ENCODE results near the gene FAM168B.

The FAM168B gene

GRCh38 chr2:131054488-131054887 is 38.8 kb downstream of the FAM168B start:
- no peak for DNase-seq

- DNase-seq: no peak
Measured at GRCh38 chr2:131052741-131053263, 40.5 kb downstream of the FAM168B start.

GRCh38 chr2:131050896-131051295 is 42.4 kb downstream of the FAM168B start:
- DNase-seq: no peak

DNA sequence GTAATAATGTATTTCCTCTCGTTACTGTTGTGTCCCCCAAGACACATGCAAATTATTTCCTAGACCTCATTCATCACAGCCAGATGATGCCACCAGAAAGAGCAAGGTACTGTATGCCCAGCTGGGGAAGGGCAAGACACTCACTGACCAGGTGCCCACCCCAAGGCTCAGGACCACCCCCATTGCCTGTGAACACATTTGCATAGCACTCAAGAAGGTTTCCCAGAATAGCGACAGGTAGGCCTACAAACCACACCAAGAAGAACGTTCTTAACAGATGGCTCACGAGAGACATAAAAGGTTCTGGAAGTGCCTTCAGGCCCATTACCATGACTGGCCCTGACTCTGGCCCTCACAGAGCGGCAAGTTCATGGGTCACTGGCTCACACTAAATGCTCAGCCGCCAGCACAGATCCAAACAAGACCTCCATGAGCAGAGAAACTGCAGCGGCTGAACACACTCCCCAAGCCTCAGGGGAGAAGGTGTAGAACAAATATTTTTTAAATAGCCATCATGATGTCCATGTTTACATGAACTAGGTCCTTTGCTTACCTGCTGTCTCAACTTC is 44.0 kb downstream of the FAM168B start:
- DNase-seq: no peak

DNA sequence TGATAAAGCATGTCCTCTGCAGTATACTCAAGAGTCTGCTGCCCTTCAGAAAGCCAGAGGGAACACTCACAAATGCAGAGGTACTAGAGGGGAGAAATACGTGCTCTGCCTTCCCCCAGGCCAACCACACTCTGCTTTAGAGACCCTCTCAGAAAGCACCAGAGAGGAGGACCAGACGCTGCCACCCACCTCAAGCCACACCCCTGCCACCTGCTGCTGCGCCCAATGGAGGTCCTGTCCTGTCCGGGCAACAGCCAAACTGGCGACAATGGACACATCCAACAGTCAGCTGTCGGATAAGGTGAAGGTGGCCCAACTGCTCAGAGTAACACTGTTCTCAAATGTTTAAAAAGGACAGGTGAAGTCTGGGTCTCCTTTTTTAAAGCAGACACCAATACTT is 44.6 kb downstream of the FAM168B start:
- DNase-seq: no peak

GRCh38 chr2:131047920-131048560 is 45.2 kb downstream of the FAM168B start:
- no peak for DNase-seq

- no peak for DNase-seq
Measured at GRCh38 chr2:131046918-131047652, 46.2 kb downstream of the FAM168B start.

DNA sequence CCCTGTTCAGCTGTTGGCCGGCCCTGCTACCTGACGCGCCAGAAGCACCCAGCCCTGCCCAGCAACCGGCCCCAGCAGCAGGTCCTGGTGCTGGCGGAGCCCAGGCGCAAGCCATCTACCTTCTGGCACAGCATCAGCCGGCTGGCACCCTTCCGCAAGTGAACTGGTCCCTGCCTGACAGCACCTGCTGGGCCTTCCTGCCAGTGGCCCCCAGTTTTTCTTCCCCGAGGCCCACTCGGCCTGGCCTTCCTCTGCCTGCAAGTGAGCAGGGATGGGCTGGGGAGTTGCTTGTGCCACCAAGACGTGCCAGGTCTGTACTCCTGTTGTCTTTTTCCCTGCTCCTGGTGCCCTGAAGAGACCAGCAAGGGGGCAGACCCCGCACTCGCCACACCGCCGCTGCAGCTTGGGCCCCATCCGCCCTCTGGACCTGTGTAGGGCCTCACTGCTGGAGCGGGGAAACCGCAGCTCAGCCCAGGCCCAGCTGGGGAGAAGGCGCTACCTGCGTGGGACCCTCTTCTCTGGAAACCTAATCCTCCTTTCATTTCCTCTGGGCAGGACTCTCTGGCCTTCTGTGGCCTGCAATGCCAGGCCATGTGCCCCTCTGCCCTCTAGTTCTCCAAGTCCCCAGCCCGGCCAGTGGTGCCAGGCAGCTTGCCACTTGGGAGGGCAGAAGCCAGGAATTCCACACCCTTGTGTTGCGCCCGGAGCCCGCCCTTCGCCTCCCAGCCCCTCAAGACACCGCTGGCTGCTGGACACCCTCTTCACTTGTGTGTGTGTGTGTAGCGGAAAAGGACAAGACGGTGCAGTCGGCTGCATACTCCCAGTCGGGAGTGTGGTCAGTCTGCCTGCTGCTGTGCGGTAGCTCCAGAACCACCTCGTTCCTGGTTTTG is 47.0 kb downstream of the FAM168B start:
- DNase-seq: no peak

DNA sequence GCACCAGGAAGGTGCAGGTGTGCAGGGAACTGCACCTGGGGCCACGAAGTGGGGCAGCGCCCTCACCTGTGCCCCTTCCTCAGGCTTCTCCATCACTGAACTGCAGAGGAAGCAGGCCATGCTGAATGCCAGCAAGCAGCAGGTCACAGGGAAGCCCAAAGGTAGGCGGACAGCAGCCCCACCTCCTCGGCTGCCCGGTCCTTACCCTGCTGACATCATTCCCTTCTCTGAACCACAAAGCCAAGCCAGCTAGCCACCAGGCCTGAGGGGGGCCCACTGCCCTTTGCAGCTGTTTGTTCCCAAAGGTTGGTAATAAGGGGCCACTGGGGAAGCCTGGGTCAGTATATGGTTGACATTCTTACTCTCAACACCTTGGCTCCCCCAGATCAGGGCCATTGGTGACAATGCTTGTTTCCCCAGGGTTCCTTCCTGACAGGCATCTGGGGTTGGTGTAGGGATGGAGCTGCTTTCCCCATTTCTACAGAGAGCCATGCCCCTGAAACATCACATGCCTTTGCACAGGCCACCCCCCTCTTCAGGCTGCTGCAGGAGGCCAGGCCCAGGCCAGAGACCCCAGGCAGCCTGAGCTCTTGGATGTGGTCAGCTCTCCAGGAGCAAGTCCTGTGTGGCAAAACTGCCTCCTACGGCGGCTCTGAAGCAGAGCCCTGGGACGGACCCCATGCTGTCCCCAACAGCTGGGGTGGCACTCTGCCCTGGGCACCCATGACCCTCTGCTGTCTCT is 47.8 kb downstream of the FAM168B start:
- DNase-seq: no peak

GRCh38 chr2:131044757-131045150 is 48.5 kb downstream of the FAM168B start:
- DNase-seq: no peak

DNA sequence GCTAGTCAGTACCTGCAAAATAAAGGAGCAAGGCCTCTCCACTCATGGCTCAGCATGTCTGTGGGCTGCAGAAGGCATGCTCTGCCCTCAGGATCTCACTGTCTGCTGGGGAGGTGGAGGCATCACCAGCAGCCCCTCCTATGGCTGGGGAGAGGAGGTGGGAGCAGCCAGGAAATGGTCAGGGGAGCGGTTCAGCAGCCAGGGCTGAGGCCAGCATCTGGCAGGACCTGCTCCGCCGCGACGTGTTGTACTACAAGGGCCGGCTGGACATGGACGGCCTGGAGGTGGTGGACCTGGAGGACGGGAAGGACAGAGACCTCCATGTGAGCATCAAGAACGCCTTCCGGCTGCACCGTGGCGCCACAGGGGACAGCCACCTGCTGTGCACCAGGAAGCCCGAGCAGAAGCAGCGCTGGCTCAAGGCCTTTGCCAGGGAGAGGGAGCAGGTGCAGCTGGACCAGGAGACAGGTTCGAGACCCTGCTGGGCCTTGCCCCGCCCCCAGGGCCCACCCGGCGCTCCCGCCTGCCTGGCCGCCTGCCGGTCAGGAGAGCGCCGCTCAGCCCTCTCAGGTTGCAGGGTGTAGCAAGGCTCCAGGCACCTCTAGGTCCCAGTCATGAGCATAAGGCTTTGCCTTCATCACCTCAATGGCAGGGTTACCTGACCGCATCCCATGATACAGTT is 49.0 kb downstream of the FAM168B start:
- no peak for DNase-seq

- DNase-seq: no peak
Measured at GRCh38 chr2:131043199-131044074, 49.8 kb downstream of the FAM168B start.

DNA sequence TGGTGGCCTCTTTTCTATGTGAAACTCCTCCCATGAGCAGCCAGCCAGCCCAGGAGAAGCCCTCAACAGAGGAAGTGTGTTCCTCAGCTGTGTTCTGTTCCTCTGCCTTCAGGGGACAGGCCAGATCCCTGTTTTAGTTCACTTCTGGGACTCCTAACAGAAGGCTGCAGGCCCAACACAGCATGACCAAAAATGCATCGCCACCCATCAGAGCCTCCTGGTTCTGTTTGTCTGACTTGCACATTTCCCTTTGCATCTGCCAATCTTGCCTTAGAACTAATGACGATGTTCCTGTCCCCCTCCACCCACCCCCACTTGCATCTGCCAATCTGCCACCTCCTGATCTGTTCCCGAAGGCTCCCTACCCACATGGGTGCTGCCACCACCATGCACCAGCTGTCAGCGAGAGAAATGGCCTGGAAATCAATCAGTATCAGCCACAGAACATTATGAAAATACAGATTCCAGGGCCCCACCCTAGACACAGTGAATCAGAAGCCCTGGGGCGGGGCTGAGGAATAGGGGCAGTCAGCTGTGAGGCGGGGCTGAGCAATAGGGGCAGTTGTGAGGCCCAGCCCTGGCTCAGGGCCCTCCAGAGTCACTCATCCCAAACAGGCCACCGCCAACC is 51.0 kb downstream of the FAM168B start:
- DNase-seq: no peak

GRCh38 chr2:131041402-131042147 is 51.7 kb downstream of the FAM168B start:
- no peak for DNase-seq

DNA sequence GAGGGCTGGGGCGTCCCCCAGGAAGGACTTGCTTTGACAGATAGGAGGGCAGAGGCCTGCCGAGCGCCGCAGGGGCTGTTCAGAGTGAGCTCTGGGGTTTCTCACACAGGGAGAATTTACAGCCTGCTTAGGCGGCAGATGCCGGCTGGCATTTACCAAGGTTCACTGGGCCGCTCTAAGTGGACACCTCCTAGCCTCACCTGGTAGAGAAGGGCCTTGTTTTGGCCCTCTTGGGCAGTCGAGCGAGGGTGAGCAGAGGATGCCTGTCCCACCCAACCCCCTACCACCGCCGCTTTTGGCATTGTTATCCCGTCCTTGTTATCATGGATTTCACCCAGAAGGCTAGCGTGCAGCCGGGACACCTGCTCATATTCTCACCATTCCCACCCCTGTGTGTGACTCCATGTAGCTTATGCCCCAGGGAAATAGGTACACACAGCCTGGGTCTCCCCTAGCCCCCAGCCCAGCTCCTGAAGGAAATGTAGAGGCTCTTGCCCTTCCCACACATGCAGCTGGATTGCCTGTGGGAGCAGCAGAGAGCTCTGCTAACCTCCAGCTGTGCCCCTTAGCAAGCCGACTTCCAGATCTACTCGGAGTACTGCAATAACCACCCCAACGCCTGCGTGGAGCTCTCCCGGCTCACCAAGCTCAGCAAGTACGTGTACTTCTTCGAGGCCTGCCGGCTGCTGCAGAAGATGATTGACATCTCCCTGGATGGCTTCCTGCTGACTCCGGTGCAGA is 52.4 kb downstream of the FAM168B start:
- DNase-seq: no peak

- DNase-seq: no peak
Measured at GRCh38 chr2:131039908-131040660, 53.2 kb downstream of the FAM168B start.

- DNase-seq: no peak
Measured at GRCh38 chr2:131039535-131039907, 53.7 kb downstream of the FAM168B start.

GRCh38 chr2:131039101-131039440 is 54.2 kb downstream of the FAM168B start:
- no peak for DNase-seq
